Activated T-cell treated with anti-CD3 and anti-CD28 coated beads for 48 hours (primary cell): ENCODE data around the gene C19orf47.

Experiments used
- DNase-seq: peaks from one replicate; pipeline ENCODE4 v3.0.0-alpha.2; 2020; ENCODE audit warnings: low read depth

The C19orf47 gene

GRCh38 chr19:40314656-40315055, 33.5 kb downstream of the C19orf47 start:
- no peak for DNase-seq

- DNase-seq = no peak
These were observed 34.8 kb downstream of the C19orf47 start for GRCh38 chr19:40313229-40313983.

GRCh38 chr19:40312533-40312932, 35.7 kb downstream of the C19orf47 start:
- DNase-seq = no peak

GRCh38 chr19:40309666-40310065, 38.5 kb downstream of the C19orf47 start:
- no peak for DNase-seq

- peak; percentile 43 for DNase-seq
These were observed 42.8 kb downstream of the C19orf47 start for GRCh38 chr19:40305403-40305802.

- DNase-seq = no peak
These were observed 43.9 kb downstream of the C19orf47 start for GRCh38 chr19:40304306-40304705.

- no peak for DNase-seq
These were observed 44.4 kb downstream of the C19orf47 start for GRCh38 chr19:40303765-40304164.

GRCh38 chr19:40302224-40303011, 45.8 kb downstream of the C19orf47 start:
- DNase-seq = no peak

- DNase-seq = no peak
These were observed 47.5 kb downstream of the C19orf47 start for GRCh38 chr19:40300668-40301067.

GRCh38 chr19:40298026-40298425, 50.2 kb downstream of the C19orf47 start:
- no peak for DNase-seq

GRCh38 chr19:40294560-40294959, 53.6 kb downstream of the C19orf47 start:
- no peak for DNase-seq

GRCh38 chr19:40286971-40287421, 61.2 kb downstream of the C19orf47 start:
- DNase-seq = no peak

- no peak for DNase-seq
These were observed 61.8 kb downstream of the C19orf47 start for GRCh38 chr19:40286235-40286970.

GRCh38 chr19:40285353-40286234, 62.6 kb downstream of the C19orf47 start:
- DNase-seq = peak; percentile 95

- peak; percentile 41 for DNase-seq
These were observed 63.5 kb downstream of the C19orf47 start, which contains the start of gene AKT2 for GRCh38 chr19:40284501-40285352. AKT2 (minus strand) TSS chr19:40285345; CDS start chr19:40265267, 20,078 bp downstream.

GRCh38 chr19:40284251-40284500, 64.0 kb downstream of the C19orf47 start:
- DNase-seq = no peak

GRCh38 chr19:40283414-40284250, 64.6 kb downstream of the C19orf47 start:
- DNase-seq = no peak

- DNase-seq = no peak
These were observed 65.3 kb downstream of the C19orf47 start for GRCh38 chr19:40282920-40283319.

- no peak for DNase-seq
These were observed 66.0 kb downstream of the C19orf47 start for GRCh38 chr19:40282209-40282580.
